GM19395 (cell line): ENCODE data around the gene IGSF9B.
"Not testable (repeated sequence)": the region's sequence is repeated elsewhere in the genome, so short reads cannot be mapped to it uniquely, and the experiment has no call there.

Experiments used
- ATAC-seq: cut with Tn5 transposase; IDR thresholded peaks from one replicate; pipeline ENCODE4 v1.9.1; 2021; ENCODE audit warnings: mild to moderate bottlenecking, moderate library complexity; ENCODE audit not compliant: unreplicated experiment

The IGSF9B gene, protein sequence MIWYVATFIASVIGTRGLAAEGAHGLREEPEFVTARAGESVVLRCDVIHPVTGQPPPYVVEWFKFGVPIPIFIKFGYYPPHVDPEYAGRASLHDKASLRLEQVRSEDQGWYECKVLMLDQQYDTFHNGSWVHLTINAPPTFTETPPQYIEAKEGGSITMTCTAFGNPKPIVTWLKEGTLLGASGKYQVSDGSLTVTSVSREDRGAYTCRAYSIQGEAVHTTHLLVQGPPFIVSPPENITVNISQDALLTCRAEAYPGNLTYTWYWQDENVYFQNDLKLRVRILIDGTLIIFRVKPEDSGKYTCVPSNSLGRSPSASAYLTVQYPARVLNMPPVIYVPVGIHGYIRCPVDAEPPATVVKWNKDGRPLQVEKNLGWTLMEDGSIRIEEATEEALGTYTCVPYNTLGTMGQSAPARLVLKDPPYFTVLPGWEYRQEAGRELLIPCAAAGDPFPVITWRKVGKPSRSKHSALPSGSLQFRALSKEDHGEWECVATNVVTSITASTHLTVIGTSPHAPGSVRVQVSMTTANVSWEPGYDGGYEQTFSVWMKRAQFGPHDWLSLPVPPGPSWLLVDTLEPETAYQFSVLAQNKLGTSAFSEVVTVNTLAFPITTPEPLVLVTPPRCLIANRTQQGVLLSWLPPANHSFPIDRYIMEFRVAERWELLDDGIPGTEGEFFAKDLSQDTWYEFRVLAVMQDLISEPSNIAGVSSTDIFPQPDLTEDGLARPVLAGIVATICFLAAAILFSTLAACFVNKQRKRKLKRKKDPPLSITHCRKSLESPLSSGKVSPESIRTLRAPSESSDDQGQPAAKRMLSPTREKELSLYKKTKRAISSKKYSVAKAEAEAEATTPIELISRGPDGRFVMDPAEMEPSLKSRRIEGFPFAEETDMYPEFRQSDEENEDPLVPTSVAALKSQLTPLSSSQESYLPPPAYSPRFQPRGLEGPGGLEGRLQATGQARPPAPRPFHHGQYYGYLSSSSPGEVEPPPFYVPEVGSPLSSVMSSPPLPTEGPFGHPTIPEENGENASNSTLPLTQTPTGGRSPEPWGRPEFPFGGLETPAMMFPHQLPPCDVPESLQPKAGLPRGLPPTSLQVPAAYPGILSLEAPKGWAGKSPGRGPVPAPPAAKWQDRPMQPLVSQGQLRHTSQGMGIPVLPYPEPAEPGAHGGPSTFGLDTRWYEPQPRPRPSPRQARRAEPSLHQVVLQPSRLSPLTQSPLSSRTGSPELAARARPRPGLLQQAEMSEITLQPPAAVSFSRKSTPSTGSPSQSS (N-terminal part only)

DNA sequence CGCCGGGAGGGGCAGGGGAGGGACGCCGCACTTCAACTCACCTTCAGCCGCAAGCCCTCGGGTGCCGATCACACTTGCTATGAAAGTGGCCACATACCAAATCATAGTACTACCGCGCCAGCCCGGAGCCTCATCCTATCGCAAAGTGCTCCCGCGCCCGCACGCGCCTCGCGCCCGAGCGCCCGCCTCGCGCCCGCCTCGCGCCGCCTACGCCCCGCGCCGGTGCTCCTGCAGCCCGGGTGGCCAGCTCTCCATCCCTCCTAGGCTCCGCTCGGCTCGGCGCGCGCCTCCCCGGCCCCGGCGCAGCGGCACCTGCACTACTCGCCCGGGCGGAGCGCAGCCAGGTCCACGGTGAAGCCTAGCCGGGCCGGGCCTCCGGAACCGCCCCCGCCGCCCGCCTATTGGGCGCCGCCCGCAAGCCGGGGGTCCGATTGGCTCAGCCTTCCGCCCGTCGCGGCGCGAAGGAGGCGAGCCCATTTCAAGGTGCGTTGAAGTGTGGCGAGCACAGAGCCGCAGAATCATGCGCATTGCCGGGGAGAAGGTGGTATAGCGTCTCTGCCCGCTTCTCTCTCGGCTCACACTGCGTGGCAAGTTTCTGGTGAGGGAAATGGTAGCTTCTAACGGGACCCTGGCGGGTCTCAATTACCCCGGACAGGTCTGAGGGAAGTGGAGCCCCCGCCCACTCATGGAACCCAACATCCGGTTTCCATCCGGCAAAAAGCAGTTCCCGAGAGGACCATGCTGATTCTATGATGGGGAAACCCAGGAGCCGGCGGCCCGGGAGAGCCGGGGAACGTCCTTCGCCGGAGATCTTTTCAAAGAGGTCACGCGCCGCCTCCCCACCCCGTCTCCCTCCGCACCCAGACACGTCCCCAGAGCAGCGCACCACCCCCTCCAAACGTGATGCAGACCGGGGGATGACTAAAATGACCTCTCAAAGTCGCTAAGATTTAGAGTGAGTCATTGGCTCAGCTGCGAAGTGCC is at the start of gene IGSF9B:
IGSF9B (minus strand) TSS at position 319 of the 984 bp plus-strand sequence; CDS start at position 105, 214 bp downstream.
- ATAC-seq, result peak; percentile 97

DNA sequence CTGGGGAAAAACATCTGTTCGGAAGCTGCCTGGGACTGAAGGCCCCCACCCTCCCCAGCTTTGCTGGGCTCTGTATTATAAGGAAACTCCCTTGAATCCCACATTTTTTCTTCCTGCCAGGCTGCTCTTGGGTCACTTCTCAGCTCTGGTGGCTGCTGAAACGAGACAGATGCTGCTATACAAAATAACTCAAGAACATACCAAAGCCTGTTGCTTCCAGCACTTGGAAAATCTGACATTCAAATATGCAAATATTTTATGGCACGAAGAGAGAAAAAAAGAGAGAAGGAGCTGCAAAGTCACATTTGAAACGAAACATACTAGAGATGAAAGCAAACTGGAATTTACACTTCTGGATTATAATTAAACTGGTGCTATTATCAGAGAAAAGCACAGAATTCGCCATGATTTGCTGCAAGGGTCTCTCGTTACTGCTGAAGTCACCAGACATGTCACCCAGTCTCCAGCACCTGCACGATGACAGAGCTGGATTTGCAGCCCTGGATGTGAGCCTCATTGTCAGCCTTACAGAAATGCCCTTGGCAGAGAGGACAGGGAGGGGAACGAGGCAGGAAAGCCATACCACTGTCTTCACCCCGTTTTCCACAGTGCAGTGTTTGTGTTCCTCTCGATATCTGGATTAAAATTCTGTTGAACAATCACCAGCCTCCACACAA is 47.9 kb upstream of the IGSF9B start:
- no peak for ATAC-seq

DNA sequence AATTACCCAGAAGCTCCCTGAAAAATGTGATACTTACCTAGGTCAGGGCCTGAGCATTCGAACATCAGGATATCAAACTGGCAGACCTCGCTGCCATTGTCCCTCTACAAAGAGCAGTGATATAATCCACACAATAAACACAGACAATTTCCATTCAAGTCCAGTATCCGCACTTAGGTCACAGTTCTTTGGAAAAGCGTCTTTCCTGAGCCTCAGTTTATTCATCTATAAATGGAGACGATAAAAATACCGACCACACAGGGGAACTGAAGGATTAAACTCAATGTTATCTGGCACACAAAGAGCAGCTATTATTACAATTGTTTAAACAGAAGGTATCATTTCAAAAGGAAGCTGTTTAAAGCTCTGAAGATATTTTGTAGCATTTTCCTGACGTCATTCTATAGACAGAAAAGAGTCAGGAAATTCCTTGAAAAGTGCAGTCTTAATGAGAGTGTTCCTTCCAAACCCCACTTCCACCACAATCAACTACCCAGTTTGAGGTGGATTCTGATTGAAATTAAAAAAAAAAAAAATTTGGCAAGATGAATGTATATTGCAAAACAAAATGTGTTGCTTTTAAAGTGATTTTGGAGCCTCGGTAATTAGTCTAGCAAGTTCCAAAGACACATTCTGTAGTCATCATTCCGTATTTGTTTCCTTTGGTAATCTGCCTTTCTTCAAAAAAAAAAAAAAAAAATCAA is 47.2 kb upstream of the IGSF9B start:
- ATAC-seq, result no peak

DNA sequence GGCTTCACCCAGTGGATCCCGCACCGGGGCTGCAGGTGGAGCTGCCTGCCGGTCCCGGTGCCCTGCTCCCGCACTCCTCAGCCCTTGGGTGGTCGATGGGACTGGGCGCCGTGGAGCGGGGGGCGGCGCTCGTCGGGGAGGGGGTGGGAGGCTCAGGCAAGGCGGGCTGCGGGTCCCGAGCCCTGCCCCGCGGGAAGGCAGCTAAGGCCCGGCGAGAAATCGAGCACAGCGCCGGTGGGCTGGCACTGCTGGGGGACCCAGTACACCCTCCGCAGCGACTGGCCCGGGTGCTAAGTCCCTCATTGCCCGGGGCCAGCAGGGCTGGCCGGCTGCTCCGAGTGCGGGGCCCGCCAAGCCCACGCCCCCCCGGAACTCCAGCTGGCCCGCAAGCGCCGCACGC is 46.1 kb upstream of the IGSF9B start:
- ATAC-seq, result not testable (repeated sequence)

DNA sequence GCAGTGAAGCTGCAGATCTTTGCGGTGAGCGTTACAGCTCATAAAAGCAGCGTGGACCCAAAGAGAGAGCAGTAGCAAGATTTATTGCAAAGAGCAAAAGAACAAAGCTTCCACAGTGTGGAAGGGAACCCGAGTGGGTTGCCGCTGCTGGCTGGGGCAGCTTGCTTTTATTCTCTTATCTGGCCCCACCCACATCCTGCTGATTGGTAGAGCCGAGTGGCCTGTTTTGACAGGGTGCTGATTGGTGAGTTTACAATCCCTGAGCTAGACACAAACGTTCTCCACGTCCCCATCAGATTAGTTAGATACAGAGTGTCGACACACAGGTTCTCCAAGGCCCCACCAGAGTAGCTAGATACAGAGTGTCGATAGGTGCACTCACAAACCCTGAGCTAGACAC is 45.6 kb upstream of the IGSF9B start:
- ATAC-seq, result not testable (repeated sequence)

DNA sequence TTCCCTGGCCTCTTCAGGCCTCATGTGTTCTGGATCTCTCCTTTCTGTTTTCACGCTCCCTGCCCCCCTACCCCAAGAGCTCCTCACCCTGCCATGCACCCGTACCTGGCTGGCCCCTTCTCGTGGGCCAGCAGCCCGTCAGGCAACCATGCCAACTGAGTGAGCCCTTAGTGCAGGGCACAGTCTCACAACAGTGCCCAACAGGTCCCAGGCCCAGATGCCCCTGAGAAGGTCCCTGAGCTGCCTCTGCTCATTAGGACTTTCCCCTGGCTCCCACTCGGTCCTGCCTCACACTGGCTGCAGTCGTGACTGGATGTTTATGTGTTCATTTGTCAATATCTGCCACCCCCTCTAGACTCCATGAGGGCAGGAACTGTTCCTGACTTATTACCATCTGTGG is 44.8 kb upstream of the IGSF9B start:
- no peak for ATAC-seq

DNA sequence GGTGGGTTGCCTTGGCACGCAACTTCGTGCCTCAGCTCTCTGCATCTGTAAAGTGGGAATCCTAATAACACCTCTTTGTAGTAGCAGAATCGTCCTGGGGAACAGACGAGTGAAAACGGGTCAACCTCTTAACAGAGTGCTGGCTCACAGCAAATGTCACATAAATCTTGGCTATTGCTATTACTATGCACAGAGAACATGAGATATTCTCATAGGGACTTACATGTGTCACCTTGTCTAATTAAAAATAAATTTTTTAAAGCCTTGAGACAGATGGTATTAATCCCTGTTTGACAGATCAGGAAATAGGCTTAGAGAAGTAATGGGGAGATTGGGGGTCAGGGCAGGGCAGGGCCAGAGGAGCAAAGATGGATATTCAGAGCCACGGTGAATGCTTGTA is 44.3 kb upstream of the IGSF9B start:
- no peak for ATAC-seq

DNA sequence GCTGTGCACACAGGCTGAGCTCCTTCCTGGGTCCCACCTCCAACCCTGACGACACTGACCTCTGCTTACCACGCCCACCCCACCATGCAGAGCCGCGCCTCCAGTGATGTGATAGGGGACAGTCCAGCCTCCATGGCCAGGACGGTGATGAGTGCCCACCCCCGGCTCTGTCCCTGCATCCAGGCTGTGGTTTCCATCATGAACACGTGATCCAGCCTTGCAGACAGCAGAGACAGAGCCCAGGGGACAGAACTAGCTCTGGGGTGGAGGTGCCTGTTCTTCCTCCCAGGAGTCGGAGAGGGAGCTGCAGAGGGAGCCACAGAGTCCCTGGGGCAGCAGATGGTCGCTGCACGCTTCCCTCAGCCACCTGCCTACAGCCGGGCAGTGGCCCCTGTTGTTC is 42.6 kb upstream of the IGSF9B start:
- no peak for ATAC-seq

DNA sequence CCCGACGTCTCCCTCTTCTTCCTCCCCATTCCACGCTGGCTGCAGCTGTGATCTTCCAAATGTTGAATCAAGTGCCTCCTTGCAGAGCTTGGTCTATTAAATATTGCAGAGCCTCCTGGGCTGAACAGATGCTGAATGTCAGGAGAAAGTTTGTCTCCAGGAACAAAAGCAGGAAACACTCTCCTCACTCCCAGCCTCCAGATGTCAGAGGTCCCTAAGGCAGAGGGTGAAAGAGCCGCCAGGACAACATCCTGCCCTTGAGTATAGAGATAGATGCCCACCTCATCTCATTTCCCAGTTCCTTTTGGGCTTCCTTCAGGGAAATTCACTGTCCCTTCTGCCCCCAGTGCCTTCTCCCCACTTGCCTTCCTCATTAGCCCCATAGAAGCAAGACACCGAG is 40.8 kb upstream of the IGSF9B start:
- no peak for ATAC-seq

DNA sequence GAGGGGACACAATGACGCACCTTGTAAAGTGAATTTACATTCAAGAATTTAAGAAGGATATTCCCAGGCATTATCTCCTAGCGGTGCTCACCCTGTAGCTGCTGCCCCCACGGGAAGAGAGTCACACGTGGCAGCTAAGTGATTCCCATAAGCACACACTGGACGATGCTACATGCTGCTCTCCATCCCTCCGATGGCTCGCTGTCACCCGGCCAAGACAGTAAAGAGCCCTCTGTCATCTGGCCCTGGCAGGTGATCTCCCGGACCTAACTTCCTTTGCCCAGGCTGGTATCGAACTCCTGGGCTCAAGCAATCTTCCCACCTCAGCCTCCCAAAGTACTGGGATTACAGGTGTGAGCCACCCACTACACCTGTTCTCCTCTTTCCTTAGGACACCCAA is 39.9 kb upstream of the IGSF9B start:
- ATAC-seq, result no peak

DNA sequence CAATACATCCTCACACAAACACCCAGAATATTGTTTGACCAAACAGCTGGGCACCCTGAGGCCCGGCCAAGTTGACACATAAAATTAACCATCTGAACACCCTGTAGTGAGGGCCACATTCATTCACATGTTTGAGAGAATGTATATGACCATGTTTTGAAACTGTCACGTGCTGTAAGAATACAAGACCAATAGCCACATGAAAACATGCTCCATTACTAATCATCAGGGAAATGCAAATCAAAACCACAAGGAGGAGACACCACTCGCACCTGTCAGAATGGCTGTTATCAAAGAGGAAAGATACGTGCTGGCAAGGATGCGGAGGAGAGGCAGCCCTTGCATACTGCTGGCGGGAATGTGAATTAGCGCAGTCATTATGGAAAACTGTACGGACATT is 38.3 kb upstream of the IGSF9B start:
- ATAC-seq, result no peak

DNA sequence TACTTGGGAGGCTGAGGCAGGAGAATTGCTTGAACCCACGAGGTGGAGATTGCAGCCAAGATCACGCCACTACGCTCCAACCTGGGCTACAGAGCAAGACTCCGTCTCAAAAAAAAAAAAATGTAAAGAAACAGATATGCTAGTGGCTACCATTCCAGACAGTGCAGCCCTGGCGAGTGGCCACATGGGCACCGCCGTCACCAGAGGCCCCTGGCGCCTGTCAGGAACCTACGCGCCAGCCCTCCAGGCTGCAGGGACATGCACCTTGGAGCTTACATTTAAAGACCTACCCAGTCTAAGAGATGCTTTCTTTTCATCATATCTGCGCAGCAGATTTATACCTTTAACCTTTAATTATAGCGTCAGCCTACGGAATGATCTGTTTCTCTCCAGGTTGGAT is 37.2 kb upstream of the IGSF9B start:
- ATAC-seq, result no peak

DNA sequence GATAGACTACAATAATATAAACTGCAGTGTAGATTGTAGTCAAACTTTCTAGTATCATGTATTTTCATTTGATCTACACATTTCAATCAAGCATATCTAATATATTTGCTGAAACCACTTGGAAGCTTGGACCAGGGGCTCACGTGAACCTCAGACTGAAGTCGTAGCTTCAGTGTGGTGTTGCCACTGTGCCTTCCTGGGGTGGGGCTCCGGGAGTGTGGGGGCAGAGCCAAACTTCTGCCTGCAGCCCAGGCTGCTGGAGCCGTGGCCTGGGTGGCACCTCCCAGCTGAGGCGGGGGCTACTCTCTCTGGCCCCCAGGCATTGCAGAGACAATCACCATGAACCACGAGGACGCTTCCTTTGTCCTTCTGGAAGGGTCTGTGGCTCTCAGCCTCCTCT is 36.3 kb upstream of the IGSF9B start:
- no peak for ATAC-seq

DNA sequence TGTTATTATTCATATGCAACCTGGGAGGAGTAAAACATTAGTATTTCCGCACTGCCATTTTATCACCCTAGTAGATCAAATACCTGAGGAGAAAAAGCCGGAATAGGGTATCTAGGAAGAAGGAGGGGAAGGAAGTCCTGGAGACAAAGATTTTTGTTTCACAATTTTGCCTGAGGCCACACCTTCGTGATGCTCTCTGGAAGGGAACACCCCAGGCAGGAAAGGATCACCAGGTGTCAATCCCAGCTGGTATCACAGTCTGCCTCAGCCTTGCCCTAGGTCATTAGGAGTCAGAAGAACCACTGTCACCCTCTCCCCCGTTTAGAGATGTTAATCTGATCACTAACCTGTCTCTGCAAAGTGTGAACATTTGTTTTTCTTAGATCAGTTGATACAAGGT is 35.4 kb upstream of the IGSF9B start:
- no peak for ATAC-seq

DNA sequence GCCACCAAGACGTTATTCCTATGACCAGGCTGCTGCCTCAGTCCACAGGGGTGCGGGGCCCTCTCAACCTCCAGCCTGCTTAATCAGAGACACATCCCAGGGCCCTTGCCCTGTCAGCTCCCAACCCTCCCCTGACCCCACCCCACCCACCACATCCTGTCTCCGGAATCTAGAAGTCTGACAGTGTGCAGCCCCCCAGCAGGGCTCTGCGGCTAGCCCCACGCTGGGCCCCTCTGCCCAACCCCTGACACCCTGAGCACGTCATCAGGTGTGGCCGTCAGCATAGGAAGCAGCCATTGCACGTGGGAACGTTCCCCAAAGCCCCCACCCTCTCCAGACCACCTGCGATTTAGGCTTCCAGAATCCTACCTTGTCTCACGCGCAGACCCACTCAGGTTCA is 34.3 kb upstream of the IGSF9B start:
- no peak for ATAC-seq

DNA sequence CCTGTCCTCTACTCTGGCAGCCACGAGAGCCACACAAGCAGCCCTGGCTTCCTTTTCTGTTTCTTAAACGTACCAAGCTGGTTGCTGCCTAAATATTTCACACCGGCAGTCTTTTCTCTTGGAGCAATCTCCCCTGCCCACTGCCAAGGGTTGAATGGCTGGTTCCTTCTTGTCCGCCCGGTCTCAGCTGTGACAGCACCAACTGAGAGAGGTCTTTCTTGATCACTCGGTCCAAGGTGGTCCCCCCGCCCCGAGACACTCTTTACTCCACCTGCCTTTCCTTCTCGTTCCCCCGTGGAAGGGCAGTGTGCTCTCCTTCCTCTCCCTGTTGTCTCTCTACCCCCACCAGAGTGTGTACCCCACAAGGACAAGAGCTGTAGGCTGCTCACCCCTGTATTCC is 33.7 kb upstream of the IGSF9B start:
- ATAC-seq, result no peak

DNA sequence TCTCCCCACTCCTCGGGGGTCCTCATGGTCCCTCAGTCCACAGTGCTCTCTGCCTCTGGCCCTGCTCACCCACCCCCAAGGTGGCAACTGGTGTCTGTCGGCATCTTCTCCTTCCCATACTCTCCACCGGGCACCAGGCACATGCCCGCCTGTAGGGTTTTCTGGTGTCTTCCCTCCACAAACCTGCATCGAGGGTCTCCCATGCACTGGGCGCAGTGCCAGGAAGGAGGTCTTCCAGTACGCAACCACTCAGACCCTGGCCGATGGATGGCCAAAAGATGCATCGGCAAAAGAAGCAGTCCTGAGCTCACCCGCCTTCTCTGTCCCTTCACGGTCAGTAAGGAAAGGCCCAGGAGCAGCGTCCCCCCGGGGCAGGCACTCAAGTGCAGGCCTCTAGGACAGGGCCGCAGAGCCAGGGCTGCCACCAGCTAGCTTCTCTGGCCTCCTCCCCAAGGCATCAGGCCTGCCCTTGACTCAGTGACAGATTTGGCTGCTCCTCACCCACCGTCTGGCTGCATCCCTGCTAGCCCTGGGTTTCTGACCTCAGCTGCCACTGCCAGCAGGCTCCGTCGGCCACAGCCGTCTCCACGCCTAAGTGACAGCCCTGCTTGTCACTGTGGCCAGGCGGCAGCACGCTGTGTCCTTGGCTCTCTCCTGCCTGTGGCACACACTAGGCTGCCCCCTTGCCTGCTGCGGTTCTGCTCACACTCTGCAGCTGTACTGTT is 32.1 kb upstream of the IGSF9B start:
- ATAC-seq, result no peak

DNA sequence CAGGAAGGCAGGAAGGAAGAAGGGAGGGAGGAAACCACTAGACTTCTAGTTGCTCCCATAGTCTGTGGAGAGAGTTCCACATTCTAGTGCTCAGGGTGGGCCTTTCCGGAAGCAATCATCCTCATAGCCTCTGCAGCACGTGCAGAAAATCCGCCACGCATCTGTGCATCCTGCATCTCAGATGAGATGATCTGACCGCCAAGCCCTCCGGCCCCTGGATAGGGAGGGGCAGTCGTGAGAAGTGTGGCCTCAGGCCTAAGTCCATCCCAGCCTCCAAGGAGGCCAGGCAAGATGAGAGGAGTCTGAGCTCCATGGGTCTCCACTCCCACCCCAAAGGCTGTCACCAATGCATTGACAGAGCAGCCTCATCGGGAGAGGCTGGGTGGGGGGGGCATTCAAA is 30.4 kb upstream of the IGSF9B start:
- no peak for ATAC-seq
